ENCODE results near the gene BMI1. TPM values are rescaled to one million over a fixed set of nuclear protein-coding genes. Genes with fewer than 3 reads are reported as not detected.

BMI1 gene
- total RNA-seq, 1 donor from 2014 or later = 44.7 TPM

DNA sequence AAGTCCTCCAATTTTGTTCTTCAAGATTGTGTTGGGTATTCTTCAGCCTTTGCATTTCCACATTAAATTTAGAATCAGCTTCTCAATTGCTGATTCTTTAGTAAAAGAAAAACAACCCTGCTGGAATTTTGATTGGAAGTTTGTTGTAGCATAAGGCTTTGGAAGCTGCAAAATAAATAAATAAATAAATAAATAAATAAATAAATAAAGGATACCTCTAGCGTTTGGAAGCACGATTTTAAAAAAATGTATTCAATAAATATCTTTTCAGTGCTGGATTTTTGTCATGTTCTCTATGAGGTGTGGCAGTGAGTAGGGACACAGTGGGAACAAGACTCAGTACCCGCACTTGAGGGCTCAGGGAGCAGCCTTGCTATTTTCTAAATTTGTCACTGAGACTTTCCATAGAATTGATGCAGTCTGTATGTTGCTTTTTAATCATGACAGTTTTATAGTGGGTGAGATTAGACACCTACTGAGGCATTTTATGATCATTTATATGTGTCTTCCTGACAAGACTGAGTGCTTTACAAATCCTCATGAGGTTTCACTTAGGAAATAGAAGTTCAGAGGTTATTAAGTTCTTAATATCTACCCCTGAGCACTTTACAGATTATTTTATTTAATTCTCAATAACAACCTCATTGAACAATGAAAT, 27.0 kb upstream of the BMI1 start:
- no peak for DNase-seq (ENCODE audit: extremely low spot score in 2 of 2)
- H3K4me3 ChIP-seq = no peak overlapping the region
- TF ChIP-seq POLR2AphosphoS5 (IDR thresholded peaks at IDR 0.05; ENCODE audit: insufficient read depth in 1 of 2, low read depth in 1 of 2) (no peak), POLR2A (IDR thresholded peaks at IDR 0.05) (no peak)
- TF ChIP-seq, protein P1, sequence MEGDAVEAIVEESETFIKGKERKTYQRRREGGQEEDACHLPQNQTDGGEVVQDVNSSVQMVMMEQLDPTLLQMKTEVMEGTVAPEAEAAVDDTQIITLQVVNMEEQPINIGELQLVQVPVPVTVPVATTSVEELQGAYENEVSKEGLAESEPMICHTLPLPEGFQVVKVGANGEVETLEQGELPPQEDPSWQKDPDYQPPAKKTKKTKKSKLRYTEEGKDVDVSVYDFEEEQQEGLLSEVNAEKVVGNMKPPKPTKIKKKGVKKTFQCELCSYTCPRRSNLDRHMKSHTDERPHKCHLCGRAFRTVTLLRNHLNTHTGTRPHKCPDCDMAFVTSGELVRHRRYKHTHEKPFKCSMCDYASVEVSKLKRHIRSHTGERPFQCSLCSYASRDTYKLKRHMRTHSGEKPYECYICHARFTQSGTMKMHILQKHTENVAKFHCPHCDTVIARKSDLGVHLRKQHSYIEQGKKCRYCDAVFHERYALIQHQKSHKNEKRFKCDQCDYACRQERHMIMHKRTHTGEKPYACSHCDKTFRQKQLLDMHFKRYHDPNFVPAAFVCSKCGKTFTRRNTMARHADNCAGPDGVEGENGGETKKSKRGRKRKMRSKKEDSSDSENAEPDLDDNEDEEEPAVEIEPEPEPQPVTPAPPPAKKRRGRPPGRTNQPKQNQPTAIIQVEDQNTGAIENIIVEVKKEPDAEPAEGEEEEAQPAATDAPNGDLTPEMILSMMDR (IDR thresholded peaks at IDR 0.05) = no peak
- H3K4me1 ChIP-seq = no peaks in the 10 kb centered on the region
- H3K36me3 ChIP-seq = no peaks in the 10 kb centered on the region
- H3K27me3 ChIP-seq = no peaks in the 10 kb centered on the region
- H3K9me3 ChIP-seq = no peaks in the 10 kb centered on the region
- no peak overlapping the region for H3K27ac ChIP-seq
- intact Hi-C loops (cut with DNase I) = no loop called here

DNA sequence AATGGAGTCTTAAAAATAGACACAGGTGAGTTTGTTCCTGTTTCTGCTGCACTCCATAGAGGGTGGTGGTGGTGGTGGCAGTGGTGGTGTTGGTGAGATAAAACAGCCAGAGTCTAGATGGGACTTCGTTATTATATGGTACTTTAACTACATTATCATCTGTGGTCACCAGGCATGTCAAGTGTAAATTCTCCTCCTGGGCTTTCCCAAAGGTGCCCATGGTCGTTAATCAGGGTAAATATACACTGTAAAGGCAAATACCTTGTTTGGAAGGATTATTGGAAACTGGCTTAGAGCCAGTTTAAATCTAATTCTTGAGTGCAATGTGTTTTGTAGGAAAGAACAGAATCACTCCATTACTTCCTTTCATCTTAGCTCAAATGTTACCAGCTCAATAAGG, 26.2 kb upstream of the BMI1 start:
- Histone ChIP-seq H3K36me3 (no peaks in the 10 kb centered on the region), H3K4me1 (no peaks in the 10 kb centered on the region), H3K9me3 (no peaks in the 10 kb centered on the region), H3K27me3 (no peaks in the 10 kb centered on the region), H3K4me3 (no peak overlapping the region), H3K27ac (no peak overlapping the region)
- no peak for DNase-seq (ENCODE audit: extremely low spot score in 2 of 2)
- TF ChIP-seq, protein P1 (IDR thresholded peaks at IDR 0.05) = no peak
- no peak for TF ChIP-seq POLR2A (IDR thresholded peaks at IDR 0.05)
- no peak for TF ChIP-seq POLR2AphosphoS5 (IDR thresholded peaks at IDR 0.05; ENCODE audit: insufficient read depth in 1 of 2, low read depth in 1 of 2)
- intact Hi-C loops (cut with DNase I) = no loop called here

DNA sequence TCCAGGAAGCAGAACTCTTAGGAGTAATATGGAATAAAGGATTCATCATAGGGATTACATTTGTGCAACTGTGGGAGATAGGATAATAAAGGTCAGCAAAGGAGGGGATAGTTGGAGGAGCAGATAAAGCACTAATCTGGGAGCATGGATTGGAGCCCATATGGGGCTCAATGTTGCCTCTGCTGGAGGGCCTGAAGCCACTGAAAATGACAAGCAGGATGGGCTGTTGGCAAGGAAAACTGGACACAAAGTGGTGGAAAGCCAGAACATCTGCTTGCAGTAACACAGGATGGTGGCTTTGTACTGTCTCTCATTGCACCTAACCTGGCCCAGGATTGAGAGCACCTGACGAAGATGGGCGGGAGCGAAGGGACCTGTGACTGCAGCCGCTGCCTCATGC, 19.7 kb upstream of the BMI1 start:
- DNase-seq (ENCODE audit: extremely low spot score in 2 of 2) = no peak
- Histone ChIP-seq H3K27ac (no peak overlapping the region), H3K4me1 (no peaks in the 10 kb centered on the region), H3K27me3 (no peaks in the 10 kb centered on the region), H3K36me3 (no peaks in the 10 kb centered on the region), H3K4me3 (no peak overlapping the region), H3K9me3 (no peaks in the 10 kb centered on the region)
- TF ChIP-seq, protein P1 (IDR thresholded peaks at IDR 0.05) = no peak
- TF ChIP-seq POLR2AphosphoS5 (IDR thresholded peaks at IDR 0.05; ENCODE audit: insufficient read depth in 1 of 2, low read depth in 1 of 2) = no peak
- no peak for TF ChIP-seq POLR2A (IDR thresholded peaks at IDR 0.05)
- intact Hi-C loops (cut with DNase I) = no loop called here

DNA sequence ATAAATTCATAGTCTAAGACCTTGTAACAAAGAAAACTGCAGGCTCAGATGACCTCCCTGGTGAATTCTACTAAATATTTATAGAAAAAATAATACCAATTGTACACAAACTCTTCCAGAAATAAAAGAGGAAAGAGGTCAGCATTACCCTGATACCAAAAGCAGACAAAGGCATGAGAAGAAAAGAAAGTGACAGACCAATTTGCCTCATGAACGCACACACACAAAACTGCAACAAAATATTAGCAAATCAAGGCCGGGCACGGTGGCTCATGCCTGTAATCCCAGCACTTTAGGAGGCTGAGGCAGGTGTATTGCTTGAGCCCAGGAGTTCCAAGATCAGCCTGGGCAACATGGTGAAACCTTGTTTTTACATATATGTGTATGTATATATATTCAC, 17.4 kb upstream of the BMI1 start:
- Histone ChIP-seq H3K36me3 (no peaks in the 10 kb centered on the region), H3K4me1 (no peaks in the 10 kb centered on the region), H3K4me3 (no peak overlapping the region), H3K9me3 (no peaks in the 10 kb centered on the region), H3K27me3 (no peaks in the 10 kb centered on the region), H3K27ac (no peak overlapping the region)
- intact Hi-C loops (cut with DNase I) = no loop called here
- TF ChIP-seq POLR2AphosphoS5 (IDR thresholded peaks at IDR 0.05; ENCODE audit: insufficient read depth in 1 of 2, low read depth in 1 of 2) (no peak), POLR2A (IDR thresholded peaks at IDR 0.05) (no peak)
- TF ChIP-seq, protein P1 (IDR thresholded peaks at IDR 0.05) = no peak
- no peak for DNase-seq (ENCODE audit: extremely low spot score in 2 of 2)

DNA sequence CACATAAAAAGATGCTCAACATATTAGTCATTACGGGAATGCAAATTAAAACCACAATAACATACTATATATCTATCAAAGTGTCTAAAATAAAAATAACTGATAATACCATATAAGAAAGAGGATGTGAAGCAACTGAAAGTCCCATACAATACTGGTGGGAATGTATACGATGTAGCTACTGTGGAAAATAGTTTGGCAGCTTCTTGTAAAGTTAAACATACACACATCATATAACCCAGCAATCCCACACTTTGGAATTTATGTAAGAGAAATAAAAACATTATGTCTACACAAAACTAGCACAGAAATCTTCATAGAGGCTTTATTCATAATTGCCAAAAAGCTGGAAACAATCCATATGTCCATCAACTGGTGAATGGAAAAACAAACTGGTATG, 15.2 kb upstream of the BMI1 start:
- no peak for DNase-seq (ENCODE audit: extremely low spot score in 2 of 2)
- intact Hi-C loops (cut with DNase I) = no loop called here
- TF ChIP-seq, protein P1 (IDR thresholded peaks at IDR 0.05) = no peak
- no peak for TF ChIP-seq POLR2AphosphoS5 (IDR thresholded peaks at IDR 0.05; ENCODE audit: insufficient read depth in 1 of 2, low read depth in 1 of 2)
- no peak for TF ChIP-seq POLR2A (IDR thresholded peaks at IDR 0.05)
- Histone ChIP-seq H3K4me3 (no peak overlapping the region), H3K9me3 (no peaks in the 10 kb centered on the region), H3K4me1 (no peaks in the 10 kb centered on the region), H3K27me3 (no peaks in the 10 kb centered on the region), H3K36me3 (no peaks in the 10 kb centered on the region), H3K27ac (no peak overlapping the region)
